Fibroblast of lung (primary cell): ENCODE data around the gene RBM27. TPM values are rescaled to one million over a fixed set of nuclear protein-coding genes. Genes with fewer than 3 reads are reported as not detected.

Experiments
- DNase-seq, 2 donors: peaks; one replicate each; pipeline versions ENCODE4 v3.0.0 to v3.0.0-alpha.2; 2010; ENCODE audit warnings: low read depth in 2 of 2
- H2AFZ ChIP-seq: 2 replicates; pipeline ENCODE4 v1.5.1; 2012; ENCODE audit warnings: low read length, control low read depth, inconsistent platforms
- H3K27ac ChIP-seq: 2 replicates; pipeline ENCODE4 v1.5.1; 2011; ENCODE audit warnings: low read length, control low read depth; ENCODE audit not compliant: insufficient read depth
- H3K27me3 ChIP-seq: 2 replicates; pipeline ENCODE4 v1.5.1; 2011; ENCODE audit warnings: mild to moderate bottlenecking, low read length; ENCODE audit not compliant: control insufficient read depth, insufficient read depth
- H3K36me3 ChIP-seq: 2 replicates; pipeline ENCODE4 v1.5.1; 2011; ENCODE audit warnings: low read length; ENCODE audit not compliant: control insufficient read depth, insufficient read depth
- H3K4me1 ChIP-seq: 2 replicates; pipeline ENCODE4 v1.5.1; 2011; ENCODE audit warnings: low read length; ENCODE audit not compliant: control insufficient read depth, insufficient read depth; ENCODE audit errors: extremely low read depth
- H3K4me2 ChIP-seq: 2 replicates; pipeline ENCODE4 v1.5.1; 2011; ENCODE audit warnings: low read length, control low read depth; ENCODE audit not compliant: insufficient read depth; ENCODE audit errors: extremely low read depth
- H3K4me3 ChIP-seq, 4 experiments: fragments of 200-600 bp in 1 of 4; sonication (generic) in 1 of 4; replicated peaks in 1 of 4; 2 replicates each; pipeline ENCODE4 v1.5.1; 2011 to 2016; ENCODE audit warnings: low read length in 4 of 4, low read depth in 3 of 4, mild to moderate bottlenecking in 3 of 4, control low read depth in 2 of 4, inconsistent platforms in 1 of 4, mixed read lengths in 1 of 4; ENCODE audit not compliant: insufficient read depth in 1 of 4; ENCODE audit errors: control extremely low read depth in 1 of 4
- H3K79me2 ChIP-seq: 2 replicates; pipeline ENCODE4 v1.5.1; 2012; ENCODE audit warnings: mild to moderate bottlenecking, low read length, inconsistent platforms; ENCODE audit not compliant: control insufficient read depth, insufficient read depth
- H3K9ac ChIP-seq: 2 replicates; pipeline ENCODE4 v1.5.1; 2011; ENCODE audit warnings: mild to moderate bottlenecking, low read length, control low read depth; ENCODE audit not compliant: insufficient read depth
- H3K9me3 ChIP-seq: 2 replicates; pipeline ENCODE4 v1.5.1; 2012; ENCODE audit warnings: low read depth, low read length; ENCODE audit not compliant: control insufficient read depth, insufficient read depth
- H4K20me1 ChIP-seq: 2 replicates; pipeline ENCODE4 v1.5.1; 2011; ENCODE audit warnings: low read length; ENCODE audit not compliant: control insufficient read depth, insufficient read depth; ENCODE audit errors: extremely low read depth
- EZH2 ChIP-seq: IDR thresholded peaks from 2 replicates; pipeline ENCODE4 v1.5.1; 2012; ENCODE audit warnings: low read length, control low read depth, mild to moderate bottlenecking; ENCODE audit errors: missing control alignments
- polyA plus RNA-seq, 2 donors: library from polyadenylated mRNA; depleted of rRNA in 1 of 2; stranded (reverse) in 1 of 2; unstranded in 1 of 2; fragments of >200 nt; gene quantifications; 2 replicates each; pipeline ENCODE4 v1.2.1, GENCODE V29; 2011 to 2012; ENCODE audit warnings: missing spikeins in 1 of 2
- total RNA-seq: library from RNA; depleted of rRNA; stranded (reverse); fragments of >200 nt; gene quantifications from 2 replicates; pipeline ENCODE4 v1.2.1, GENCODE V29; 2014
- TF ChIP-seq, protein P1 (sequence below), 2 donors: IDR thresholded peaks in 1 of 2; conservative IDR thresholded peaks in 1 of 2; 1 replicate in 1 of 2; 2 replicates in 1 of 2; pipeline ENCODE4 v1.5.1; 2011 to 2012; ENCODE audit warnings: low read length in 2 of 2, control low read depth in 1 of 2, inconsistent platforms in 1 of 2, low read depth in 1 of 2, mild to moderate bottlenecking in 1 of 2

Gene RBM27
- total and polyA plus RNA-seq, 2 donors (not counting 1 experiment from before 2014, with no cell fraction given): 15.0 to 23.9 TPM

DNA sequence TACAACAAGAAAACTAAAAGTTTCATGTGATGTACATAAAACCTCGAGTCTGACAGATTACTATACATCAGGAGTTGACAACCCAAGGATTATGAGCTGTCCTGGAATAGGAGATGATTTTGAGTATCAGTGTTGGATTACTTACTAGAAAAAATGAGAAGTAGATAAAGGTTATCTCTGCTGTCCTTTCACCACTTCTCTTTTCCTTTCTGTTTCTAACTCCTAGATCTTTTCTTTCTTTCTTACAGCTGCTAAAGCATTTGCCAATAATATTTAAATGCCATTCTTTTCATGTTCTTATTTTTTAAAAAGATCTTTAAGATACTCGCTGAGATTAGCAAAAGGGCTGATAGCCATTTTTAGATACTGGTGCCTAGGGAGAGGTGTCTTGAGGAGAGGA, 14.8 kb downstream of the RBM27 start:
- H3K9me3 ChIP-seq: no peaks in the 10 kb centered on the region
- H4K20me1 ChIP-seq: no peaks in the 10 kb centered on the region
- TF ChIP-seq, protein P1, sequence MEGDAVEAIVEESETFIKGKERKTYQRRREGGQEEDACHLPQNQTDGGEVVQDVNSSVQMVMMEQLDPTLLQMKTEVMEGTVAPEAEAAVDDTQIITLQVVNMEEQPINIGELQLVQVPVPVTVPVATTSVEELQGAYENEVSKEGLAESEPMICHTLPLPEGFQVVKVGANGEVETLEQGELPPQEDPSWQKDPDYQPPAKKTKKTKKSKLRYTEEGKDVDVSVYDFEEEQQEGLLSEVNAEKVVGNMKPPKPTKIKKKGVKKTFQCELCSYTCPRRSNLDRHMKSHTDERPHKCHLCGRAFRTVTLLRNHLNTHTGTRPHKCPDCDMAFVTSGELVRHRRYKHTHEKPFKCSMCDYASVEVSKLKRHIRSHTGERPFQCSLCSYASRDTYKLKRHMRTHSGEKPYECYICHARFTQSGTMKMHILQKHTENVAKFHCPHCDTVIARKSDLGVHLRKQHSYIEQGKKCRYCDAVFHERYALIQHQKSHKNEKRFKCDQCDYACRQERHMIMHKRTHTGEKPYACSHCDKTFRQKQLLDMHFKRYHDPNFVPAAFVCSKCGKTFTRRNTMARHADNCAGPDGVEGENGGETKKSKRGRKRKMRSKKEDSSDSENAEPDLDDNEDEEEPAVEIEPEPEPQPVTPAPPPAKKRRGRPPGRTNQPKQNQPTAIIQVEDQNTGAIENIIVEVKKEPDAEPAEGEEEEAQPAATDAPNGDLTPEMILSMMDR (conservative IDR thresholded peaks at IDR 0.05 in 1 of 2, IDR thresholded peaks at IDR 0.05 in 1 of 2; ENCODE audit: low read depth in 1 of 2, low read length in 2 of 2): no peak
- no peak for TF ChIP-seq EZH2
- no peak overlapping the region for H3K27ac ChIP-seq
- H3K4me3 ChIP-seq: no peak overlapping the region
- no peaks in the 10 kb centered on the region for H3K4me1 ChIP-seq
- no peak overlapping the region for H3K9ac ChIP-seq
- no peaks in the 10 kb centered on the region for H3K27me3 ChIP-seq
- DNase-seq: no peak
- no peak overlapping the region for H2AFZ ChIP-seq
- peaks cover 39% of the 10 kb centered on the region for H3K79me2 ChIP-seq
- H3K4me2 ChIP-seq: no peak overlapping the region
- no peaks in the 10 kb centered on the region for H3K36me3 ChIP-seq

DNA sequence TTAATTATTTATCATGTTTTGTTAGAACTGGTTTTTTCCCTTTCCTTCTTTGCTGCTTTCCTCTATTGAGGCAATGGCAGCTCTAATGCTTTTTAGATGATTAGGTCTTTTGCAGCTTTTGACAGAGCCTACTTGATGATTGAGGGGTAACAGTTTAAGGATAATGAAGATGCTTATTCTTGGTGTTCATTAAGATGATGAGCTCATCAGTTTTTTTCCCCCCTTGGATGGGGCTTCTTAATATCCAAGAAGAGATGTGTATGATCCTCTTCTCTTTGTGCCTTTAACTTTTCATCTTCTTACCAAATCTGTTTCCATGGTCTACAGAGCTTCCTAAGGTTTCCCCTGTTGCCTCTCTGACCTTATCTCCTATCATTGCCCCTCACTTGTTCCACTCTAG, 15.8 kb downstream of the RBM27 start:
- H3K9ac ChIP-seq: no peak overlapping the region
- no peaks in the 10 kb centered on the region for H3K4me1 ChIP-seq
- no peak overlapping the region for H2AFZ ChIP-seq
- no peak for TF ChIP-seq EZH2
- TF ChIP-seq, protein P1 (conservative IDR thresholded peaks at IDR 0.05 in 1 of 2, IDR thresholded peaks at IDR 0.05 in 1 of 2; ENCODE audit: low read depth in 1 of 2, low read length in 2 of 2): no peak
- H3K4me2 ChIP-seq: no peak overlapping the region
- no peaks in the 10 kb centered on the region for H3K27me3 ChIP-seq
- H3K9me3 ChIP-seq: no peaks in the 10 kb centered on the region
- no peaks in the 10 kb centered on the region for H3K36me3 ChIP-seq
- H4K20me1 ChIP-seq: no peaks in the 10 kb centered on the region
- no peak for DNase-seq
- H3K4me3 ChIP-seq: no peak overlapping the region
- no peak overlapping the region for H3K27ac ChIP-seq
- H3K79me2 ChIP-seq: peaks cover 31% of the 10 kb centered on the region

DNA sequence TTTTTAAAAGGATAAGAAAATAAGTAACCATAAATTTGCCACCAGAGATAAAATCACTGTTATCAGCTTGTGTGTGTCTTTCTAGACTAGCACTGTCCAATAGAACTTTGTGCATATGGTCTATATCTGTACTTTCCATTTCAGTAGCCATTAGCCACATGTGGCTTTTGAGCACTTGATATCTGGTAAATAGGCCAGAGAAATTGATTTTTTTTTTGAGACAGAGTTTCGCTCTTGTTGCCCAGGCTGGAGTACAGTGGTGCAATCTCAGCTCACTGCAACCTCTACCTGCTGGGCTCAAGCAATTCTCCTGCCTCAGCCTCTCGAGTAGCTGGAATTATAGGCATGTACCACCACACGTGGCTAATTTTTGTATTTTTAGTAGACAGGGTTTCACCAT, 17.8 kb downstream of the RBM27 start:
- peaks cover 15% of the 10 kb centered on the region for H3K79me2 ChIP-seq

More for the DNA sequence above, 17.8 kb downstream of the RBM27 start:
- H3K4me3 ChIP-seq: no peak overlapping the region
- no peak overlapping the region for H2AFZ ChIP-seq
- no peak overlapping the region for H3K4me2 ChIP-seq
- H3K27ac ChIP-seq: no peak overlapping the region
- no peaks in the 10 kb centered on the region for H3K9me3 ChIP-seq
- no peaks in the 10 kb centered on the region for H4K20me1 ChIP-seq
- no peaks in the 10 kb centered on the region for H3K4me1 ChIP-seq
- TF ChIP-seq, protein P1 (conservative IDR thresholded peaks at IDR 0.05 in 1 of 2, IDR thresholded peaks at IDR 0.05 in 1 of 2; ENCODE audit: low read depth in 1 of 2, low read length in 2 of 2): no peak
- TF ChIP-seq EZH2: no peak
- no peak for DNase-seq
- no peaks in the 10 kb centered on the region for H3K27me3 ChIP-seq
- H3K36me3 ChIP-seq: no peaks in the 10 kb centered on the region
- no peak overlapping the region for H3K9ac ChIP-seq
